ENCODE measurements around the gene CDK12. TPM values are rescaled to one million over a fixed set of nuclear protein-coding genes. Genes with fewer than 3 reads are reported as not detected.

CDK12 gene
- polyA plus RNA-seq, 1 of the 3 experiments (the other 2 are of a cell fraction) = 11.6 TPM

DNA sequence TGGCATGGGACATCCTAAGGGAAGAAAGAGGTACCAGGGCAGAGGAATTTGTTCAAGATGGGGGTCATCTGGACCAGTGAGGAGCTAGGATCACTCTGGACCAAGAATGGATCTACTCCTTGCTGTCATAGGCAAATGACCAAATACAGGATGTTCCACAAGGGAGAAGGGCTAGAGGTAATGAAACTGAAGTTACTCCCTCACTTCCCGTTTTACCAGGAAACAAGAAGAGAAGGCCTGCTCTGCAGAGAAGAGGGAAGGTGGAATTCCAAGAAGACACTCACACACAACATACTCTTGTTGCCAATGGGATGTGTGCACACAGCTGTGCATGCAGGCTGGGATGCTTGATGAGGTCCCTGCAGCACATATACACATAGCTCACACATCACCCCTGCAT lies 107.8 kb downstream of the CDK12 start:
- Histone ChIP-seq H2AFZ (ENCODE audit: low read depth) (no peak overlapping the region), H3K27me3 (ENCODE audit: insufficient read depth) (no peaks in the 10 kb centered on the region), H3K4me3 (ENCODE audit: low read depth in 2 of 2, low read length in 1 of 2) (no peak overlapping the region), H3F3A (replicated peaks; ENCODE audit: insufficient read depth) (peaks cover 7% of the 10 kb centered on the region), H3K9me3 (no peaks in the 10 kb centered on the region), H3K27ac (ENCODE audit: low read depth in 2 of 2, low read length in 1 of 2) (no peak overlapping the region), H3K36me3 (replicated peaks in 1 of 2; ENCODE audit: control insufficient read depth in 1 of 2, insufficient read depth in 2 of 2, low read length in 1 of 2) (peaks cover 8 to 26% of the 10 kb centered on the region in 2 experiments), H3K4me1 (ENCODE audit: control insufficient read depth in 1 of 2, insufficient read depth in 2 of 2, low read depth in 1 of 2, low read length in 1 of 2) (peaks cover 0 to 4% of the 10 kb centered on the region in 2 experiments; a peak in 1 of 4 replicates), H3K9ac (no peak overlapping the region), H3K9me2 (no peaks in the 10 kb centered on the region), H4K20me1 (ENCODE audit: insufficient read depth) (no peaks in the 10 kb centered on the region), H3K79me2 (ENCODE audit: insufficient read depth) (no peaks in the 10 kb centered on the region), H3K4me2 (no peak overlapping the region)
- no peak for TF ChIP-seq RFX5 (IDR thresholded peaks at IDR 0.05; ENCODE audit: low read length)
- no peak for TF ChIP-seq NFIC (IDR thresholded peaks at IDR 0.05; ENCODE audit: borderline replicate concordance)
- no peak for TF ChIP-seq EZH2phosphoT487 (IDR thresholded peaks at IDR 0.05; ENCODE audit: borderline replicate concordance, low read depth)
- TF ChIP-seq TAF1 (IDR thresholded peaks at IDR 0.05; ENCODE audit: borderline replicate concordance, low read depth, low read length) = no peak
- ChIA-PET CTCF (interaction anchor here (4.9 kb wide), 1 partner anchor 54 kb away, joined by 46 read pairs; no protein-coding TSS in a partner anchor), POLR2A (no interaction called here)
- DNase-seq = no peak
- 89% methylated on average over 1 of the region's 1 CpG for WGBS (ENCODE audit: low lambda C conversion rate)

DNA sequence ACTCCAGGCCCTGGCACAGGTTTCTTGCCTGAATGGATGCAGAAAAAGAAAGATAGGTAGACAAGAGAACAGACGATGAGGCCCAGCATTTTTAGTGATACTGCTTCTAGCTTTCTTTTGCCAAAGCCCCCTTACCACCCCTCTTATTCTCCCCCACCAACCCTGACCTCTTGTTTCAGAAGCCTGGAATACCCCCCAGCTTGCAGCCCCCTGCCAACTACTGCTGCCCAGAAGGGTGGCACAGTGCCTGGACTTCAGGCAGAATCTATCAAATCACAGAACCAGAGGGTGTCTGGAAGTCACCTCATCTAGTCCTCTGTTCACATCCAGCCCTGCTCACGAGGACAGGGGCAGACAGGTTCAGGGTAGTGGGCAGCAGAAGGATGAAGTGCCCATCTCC lies 110.8 kb downstream of the CDK12 start:
- DNase-seq = no peak
- ChIA-PET CTCF (interaction anchor here (0.7 to 10.3 kb wide), 5 partner anchors 11 to 50 kb away, joined by 3 to 93 read pairs (median 4); no protein-coding TSS in a partner anchor), POLR2A (no interaction called here)
- no peaks in the 10 kb centered on the region for H3K9me2 ChIP-seq
- H3K4me1 ChIP-seq (ENCODE audit: control insufficient read depth in 1 of 2, insufficient read depth in 2 of 2, low read depth in 1 of 2, low read length in 1 of 2) = peaks cover 0 to 8% of the 10 kb centered on the region in 2 experiments; a peak in 1 of 4 replicates
- H4K20me1 ChIP-seq (ENCODE audit: insufficient read depth) = no peaks in the 10 kb centered on the region
- peaks cover 7% of the 10 kb centered on the region for H3F3A ChIP-seq (replicated peaks; ENCODE audit: insufficient read depth)
- H3K27me3 ChIP-seq (ENCODE audit: insufficient read depth) = no peaks in the 10 kb centered on the region
- peaks cover 6 to 21% of the 10 kb centered on the region in 2 experiments for H3K36me3 ChIP-seq (replicated peaks in 1 of 2; ENCODE audit: control insufficient read depth in 1 of 2, insufficient read depth in 2 of 2, low read length in 1 of 2)
- no peaks in the 10 kb centered on the region for H3K79me2 ChIP-seq (ENCODE audit: insufficient read depth)
- no peak overlapping the region for H3K4me2 ChIP-seq
- H3K9ac ChIP-seq = no peak overlapping the region
- TF ChIP-seq SIN3A (IDR thresholded peaks at IDR 0.05; ENCODE audit: borderline replicate concordance, low read depth, low read length) (no peak), ELF1 (IDR thresholded peaks at IDR 0.05) (no peak), TEAD4 (IDR thresholded peaks at IDR 0.05; ENCODE audit: borderline replicate concordance, insufficient read depth) (no peak), POLR2AphosphoS5 (IDR thresholded peaks at IDR 0.05; ENCODE audit: low read depth, low read length) (no peak), RAD21 (IDR thresholded peaks at IDR 0.05; ENCODE audit: low read length) (no peak), USF2 (IDR thresholded peaks at IDR 0.05; ENCODE audit: borderline replicate concordance, low read depth, low read length) (no peak), NFIC (IDR thresholded peaks at IDR 0.05; ENCODE audit: borderline replicate concordance) (no peak)
- H3K4me3 ChIP-seq (ENCODE audit: low read depth in 2 of 2, low read length in 1 of 2) = no peak overlapping the region
- no peak overlapping the region for H3K27ac ChIP-seq (ENCODE audit: low read depth in 2 of 2, low read length in 1 of 2)
- 100% methylated on average over 2 of the region's 2 CpGs for WGBS (ENCODE audit: low lambda C conversion rate)
- no peak overlapping the region for H2AFZ ChIP-seq (ENCODE audit: low read depth)
- H3K9me3 ChIP-seq = no peaks in the 10 kb centered on the region

Measured in SK-N-SH (cell line).